ENCODE measurements around the gene MAX. TPM values are rescaled to one million over a fixed set of nuclear protein-coding genes. Genes with fewer than 3 reads are reported as not detected.

The MAX gene
- total and polyA plus RNA-seq, 9 of the 15 experiments (the other 6 are each of a cell fraction or from before 2014, with no cell fraction given), result 15.4 to 96.5 (median 51.6) TPM

GRCh38 chr14:65044596-65044959 is 57.7 kb downstream of the MAX start (continued):
- no peak for TF ChIP-seq SRSF7 (optimal IDR thresholded peaks at IDR 0.05; ENCODE audit: low read depth, low read length)
- no peak for TF ChIP-seq PRPF4 (IDR thresholded peaks at IDR 0.05; ENCODE audit: insufficient read depth, low read depth, low read length, poor library complexity, severe bottlenecking)
- no peak for TF ChIP-seq ZNF140 (CRISPR knock-in tag; IDR thresholded peaks at IDR 0.05)
- TF ChIP-seq ZFX (CRISPR knock-in tag; IDR thresholded peaks at IDR 0.05), result no peak
- peak; percentile 28 for TF ChIP-seq MEIS2 (IDR thresholded peaks at IDR 0.05; ENCODE audit: partially characterized antibody)
- no peak for TF ChIP-seq BRF2 (IDR thresholded peaks at IDR 0.05; ENCODE audit: borderline replicate concordance, insufficient read depth, insufficient read length)
- TF ChIP-seq PRMT5 (CRISPR knock-in tag; IDR thresholded peaks at IDR 0.05), result no peak
- no peak for TF ChIP-seq POLR2AphosphoS2 (IDR thresholded peaks at IDR 0.05; ENCODE audit: low read length)
- TF ChIP-seq DMBX1 (CRISPR knock-in tag; IDR thresholded peaks at IDR 0.05; ENCODE audit: borderline replicate concordance), result peak; percentile 81
- no peak for TF ChIP-seq ZNF507 (tag; conservative IDR thresholded peaks at IDR 0.05)
- no peak for TF ChIP-seq NFYB (IDR thresholded peaks at IDR 0.05; ENCODE audit: extremely low read depth, insufficient read length)
- no peak for TF ChIP-seq NR0B1 (IDR thresholded peaks at IDR 0.05; ENCODE audit: partially characterized antibody)
- no peak for TF ChIP-seq HES1 (IDR thresholded peaks at IDR 0.05; ENCODE audit: low read depth)
- no peak for TF ChIP-seq MXI1 (IDR thresholded peaks at IDR 0.05; ENCODE audit: low read depth, low read length)
- no peak for TF ChIP-seq E4F1 (CRISPR knock-in tag; IDR thresholded peaks at IDR 0.05; ENCODE audit: borderline replicate concordance)
- TF ChIP-seq KLF16 (IDR thresholded peaks at IDR 0.05), result peak; percentile 84
- TF ChIP-seq UBTF (IDR thresholded peaks at IDR 0.05; ENCODE audit: borderline replicate concordance in 1 of 2, low read depth in 2 of 2, low read length in 2 of 2), result peak in 1 of 2 experiments; percentile 59; a peak in 1 of 4 replicates

All from K562 (cell line).